HG03108 (cell line): Measurements from ENCODE around the gene PITPNC1.
"Not testable (repeated sequence)": the region's sequence is repeated elsewhere in the genome, so short reads cannot be mapped to it uniquely, and the experiment has no call there.

Experiments
- ATAC-seq: cut with Tn5 transposase; IDR thresholded peaks from one replicate; pipeline ENCODE4 v1.9.1; 2021; ENCODE audit warnings: moderate library complexity; ENCODE audit not compliant: unreplicated experiment

PITPNC1 gene

DNA sequence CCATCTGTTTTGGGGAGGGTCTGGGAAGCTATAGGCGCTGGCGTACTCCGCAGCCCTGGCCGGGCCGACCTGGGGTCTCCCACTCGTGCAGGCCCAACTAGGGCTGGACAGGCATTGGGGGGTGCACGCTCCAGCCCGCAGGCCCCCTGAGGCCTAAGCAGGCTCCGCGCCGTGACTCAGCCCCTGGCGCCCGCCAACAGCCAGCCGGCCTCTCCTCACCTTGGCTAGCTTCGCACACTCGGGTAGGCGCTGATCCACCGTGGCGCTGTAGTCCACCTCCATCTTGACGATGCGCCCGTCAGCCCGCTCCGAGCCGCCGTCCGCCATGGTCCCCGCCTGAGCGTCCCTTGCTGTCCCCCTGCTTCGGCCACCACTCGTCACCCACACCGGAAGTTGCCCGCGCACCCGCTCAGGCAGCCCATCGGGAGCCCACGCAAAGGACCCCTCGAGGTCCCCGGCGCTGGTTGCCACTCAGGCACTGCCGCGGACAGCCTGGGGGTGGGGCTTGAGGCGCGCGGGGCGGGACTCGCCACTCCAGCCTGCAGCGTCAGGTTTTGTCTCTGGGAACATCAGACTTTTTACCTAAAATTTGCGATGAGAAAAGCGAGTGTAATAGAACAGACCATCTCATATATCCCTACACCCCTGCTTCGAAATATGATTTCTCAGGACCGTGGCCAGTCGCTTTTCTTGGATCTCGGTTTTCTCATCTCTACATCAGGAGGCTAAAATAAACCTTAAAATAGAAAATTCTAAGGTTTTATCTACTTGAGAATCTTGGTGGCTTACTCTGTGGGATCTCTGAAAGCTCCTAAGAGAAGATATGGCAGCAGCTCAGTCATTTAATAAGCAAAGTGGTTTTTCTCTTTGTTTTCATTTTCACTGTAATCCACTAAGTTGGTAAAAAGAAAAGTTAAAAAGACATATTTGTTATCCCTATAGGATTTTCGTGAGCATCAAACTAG is 10.6 kb upstream of the PITPNC1 start, which contains the start of gene PSMD12:
TSS of gene PSMD12 (minus strand) at position 385 of the 965 bp plus-strand sequence. CDS start at position 327, 58 bp downstream.
- peak; percentile 79 for ATAC-seq

GRCh38 chr17:67369676-67370075 is 7.4 kb upstream of the PITPNC1 start:
- ATAC-seq, result no peak

DNA sequence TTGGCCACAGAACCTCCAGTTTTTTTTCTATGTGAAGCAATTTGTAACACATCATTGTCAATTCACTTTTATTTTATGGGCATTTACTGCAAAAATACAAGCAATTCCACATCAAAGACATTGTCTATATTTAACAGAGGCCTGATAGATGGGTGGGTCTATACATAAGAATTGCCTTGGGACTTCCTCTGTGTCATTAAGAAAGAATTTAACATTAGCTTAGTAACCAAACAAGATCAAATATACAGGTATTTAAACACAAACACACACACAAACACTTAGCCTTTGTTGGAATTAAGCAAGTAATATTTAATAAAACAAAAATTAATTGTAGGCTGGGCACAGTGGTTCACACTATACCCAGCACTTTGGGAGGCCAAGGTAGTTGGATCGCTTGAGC is 4.3 kb upstream of the PITPNC1 start:
- ATAC-seq, result no peak

GRCh38 chr17:67374329-67375053 is 2.6 kb upstream of the PITPNC1 start:
- no peak for ATAC-seq

GRCh38 chr17:67375054-67375427 is 2.0 kb upstream of the PITPNC1 start:
- no peak for ATAC-seq

DNA sequence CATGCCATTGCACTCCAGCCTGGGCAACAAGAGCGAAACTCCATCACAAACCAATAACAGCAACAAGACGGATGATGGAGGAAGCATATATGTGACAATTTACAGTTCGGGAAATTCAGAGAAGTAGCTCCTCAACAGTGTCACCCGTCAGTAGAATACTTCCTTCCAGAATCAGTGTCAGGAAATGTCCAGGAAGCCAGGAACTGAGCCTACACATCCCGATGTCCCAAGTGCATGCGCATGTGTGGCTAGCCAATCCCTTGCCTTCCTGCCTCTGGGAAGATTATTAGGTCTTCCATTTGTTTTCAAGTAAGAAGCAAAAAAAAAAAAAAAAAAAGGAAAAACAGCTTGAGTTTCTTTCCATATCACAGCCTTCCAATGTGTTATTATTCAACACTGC is 1.4 kb upstream of the PITPNC1 start:
- no peak for ATAC-seq

- no peak for ATAC-seq
Measured at GRCh38 chr17:67376415-67376736, 705 bp upstream of the PITPNC1 start.

DNA sequence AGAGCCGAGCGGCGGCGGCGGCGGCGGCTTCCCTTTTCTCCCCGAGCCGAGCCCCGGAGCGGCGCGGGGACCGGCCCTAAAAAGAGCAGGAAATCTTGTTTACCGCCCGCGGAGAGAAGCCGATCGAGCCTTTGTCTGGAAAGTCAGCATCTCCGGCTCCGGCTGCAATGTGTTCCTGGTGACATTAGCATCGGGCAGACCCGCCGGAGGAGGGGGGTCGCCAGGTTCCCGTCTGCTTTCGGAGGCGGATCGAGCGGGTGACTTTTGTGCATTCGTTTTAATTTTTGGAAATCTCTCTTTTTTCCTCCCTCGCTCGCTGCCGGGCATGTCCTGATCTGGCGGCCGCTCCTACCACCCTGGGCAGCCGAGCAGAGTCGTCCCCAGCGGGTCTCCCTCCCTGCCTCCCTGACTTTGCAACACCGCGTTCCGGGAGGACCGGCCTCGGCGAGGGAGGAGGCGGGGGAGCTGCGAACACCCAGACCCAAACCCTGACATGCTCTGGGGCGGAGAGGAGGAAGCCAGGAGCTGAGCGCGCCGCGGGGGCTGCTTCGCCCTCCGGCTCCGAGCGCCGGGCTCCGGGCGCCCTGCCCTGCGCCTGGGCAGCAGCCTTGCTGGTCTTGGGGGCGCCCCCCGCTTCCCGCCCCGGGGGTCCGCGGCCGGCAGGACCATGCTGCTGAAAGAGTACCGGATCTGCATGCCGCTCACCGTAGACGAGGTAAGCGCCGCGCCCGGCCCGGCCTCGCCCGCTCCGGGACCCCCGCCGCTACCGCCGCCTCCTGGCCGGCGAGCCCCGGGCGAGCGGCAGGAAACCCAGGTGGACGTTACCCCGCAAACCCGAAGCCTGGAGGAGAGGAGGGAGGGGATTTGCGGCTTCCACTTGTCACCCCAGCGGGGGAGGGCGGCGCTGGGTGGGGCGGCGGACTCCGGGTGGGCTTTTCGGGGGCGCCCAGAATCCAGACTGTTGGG is 690 bp downstream of the PITPNC1 start:
- peak; percentile 14 for ATAC-seq

DNA sequence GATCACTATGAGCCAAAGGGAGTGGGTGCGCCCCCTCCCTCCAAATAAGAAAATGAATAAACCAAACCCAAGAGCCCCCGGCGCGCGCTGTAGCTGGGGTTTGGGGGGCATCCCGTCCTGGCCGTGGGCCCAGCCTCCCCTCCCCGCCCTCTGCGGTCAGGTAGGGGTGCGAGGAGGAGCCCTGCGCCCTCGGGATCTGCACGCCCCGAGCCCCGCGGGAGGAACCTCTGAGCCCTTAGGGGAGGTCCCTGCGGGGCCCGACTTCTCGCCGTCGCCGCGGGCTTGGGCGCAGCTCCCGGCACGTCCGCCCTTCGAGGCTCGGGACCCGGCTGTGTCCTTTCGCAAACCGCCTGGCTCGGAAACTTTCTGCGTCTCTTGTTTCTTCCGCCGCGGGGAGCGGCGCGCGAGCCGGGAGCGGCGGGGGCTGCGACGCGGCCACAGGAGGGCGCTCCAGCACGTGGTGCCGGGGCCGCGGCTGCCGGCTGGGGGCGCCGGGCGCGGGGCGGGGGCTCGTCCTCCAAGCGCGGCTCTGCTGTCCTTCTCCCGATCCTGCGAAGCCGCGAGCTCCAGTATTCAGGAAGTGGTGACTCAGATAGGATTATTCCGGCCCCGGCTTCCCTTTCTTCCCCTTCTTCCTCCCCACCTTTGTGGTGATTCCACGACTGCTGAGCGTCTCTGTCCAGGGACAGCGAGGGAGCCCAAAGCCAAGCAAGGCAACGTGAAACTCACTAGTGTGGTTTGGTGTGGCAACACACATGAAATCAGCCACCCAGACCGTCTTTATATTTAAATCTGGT is 1.6 kb downstream of the PITPNC1 start:
- ATAC-seq, result peak; percentile 33

- no peak for ATAC-seq
Measured at GRCh38 chr17:67379251-67379630, 2.2 kb downstream of the PITPNC1 start.

GRCh38 chr17:67381929-67382257 is 4.8 kb downstream of the PITPNC1 start:
- no peak for ATAC-seq

DNA sequence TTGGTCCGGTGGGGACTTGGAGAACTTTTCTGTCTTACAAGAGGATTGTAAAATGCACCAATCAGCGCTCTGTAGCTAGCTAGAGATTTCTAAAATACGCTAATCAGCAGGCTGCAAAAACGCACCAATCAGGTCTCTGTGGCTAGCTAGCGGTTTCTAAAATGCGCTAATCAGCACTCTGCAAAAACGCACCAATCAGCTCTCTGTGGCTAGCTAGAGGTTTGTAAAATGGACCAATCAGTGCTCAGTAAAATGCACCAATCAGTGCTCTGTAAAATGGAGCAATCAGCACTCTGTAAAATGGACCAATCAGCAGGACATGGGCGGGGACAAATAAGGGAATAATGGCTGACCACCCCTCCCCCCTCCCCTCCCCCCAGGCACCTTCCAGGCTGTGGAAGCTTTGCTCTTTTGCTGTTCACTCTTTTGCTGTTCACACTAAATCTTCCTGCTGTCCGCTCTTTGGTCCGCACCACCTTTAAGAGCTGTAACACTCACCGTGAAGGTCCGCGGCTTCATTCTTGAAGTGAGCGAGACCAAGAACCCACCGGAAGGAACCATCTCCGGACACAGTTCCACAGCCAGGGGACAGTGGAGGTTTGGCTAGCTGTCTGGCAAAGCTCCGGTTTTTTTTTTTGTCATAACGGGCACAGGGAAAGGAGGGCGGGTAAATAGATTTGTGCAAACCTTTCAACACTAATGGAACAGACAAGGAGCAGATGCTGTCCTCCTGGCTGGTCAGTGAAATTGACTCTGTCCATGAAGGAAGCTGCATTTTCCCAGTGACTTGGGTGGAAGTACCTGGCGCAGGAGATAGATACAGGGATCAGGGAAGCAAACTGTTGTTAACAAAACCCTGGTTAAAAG is 8.3 kb downstream of the PITPNC1 start:
- no peak for ATAC-seq

- no peak for ATAC-seq
Measured at GRCh38 chr17:67386965-67387551, 10.0 kb downstream of the PITPNC1 start.

- not testable (repeated sequence) for ATAC-seq
Measured at GRCh38 chr17:67388536-67388935, 11.5 kb downstream of the PITPNC1 start.

DNA sequence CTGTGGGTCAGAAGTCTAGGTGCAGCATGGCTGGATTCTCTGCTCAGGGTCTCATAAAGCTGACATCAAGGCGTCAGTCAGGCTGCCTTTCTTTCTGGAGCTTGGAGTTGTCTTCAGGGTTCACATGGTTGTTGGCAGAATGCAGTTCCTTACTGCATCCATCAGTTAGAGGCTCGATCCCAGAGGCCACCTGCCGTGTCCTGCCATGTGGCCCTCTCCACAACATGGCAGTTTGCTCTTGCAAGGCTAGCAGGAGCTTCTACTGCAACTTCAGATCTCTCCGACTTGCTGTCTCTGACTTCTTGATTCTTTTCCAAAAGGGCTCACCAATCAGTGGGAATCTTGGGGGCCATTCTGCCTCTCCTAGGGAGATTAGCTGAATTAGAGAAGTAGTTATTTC is 11.9 kb downstream of the PITPNC1 start:
- ATAC-seq, result no peak

GRCh38 chr17:67390006-67390645 is 13.0 kb downstream of the PITPNC1 start:
- ATAC-seq, result no peak

DNA sequence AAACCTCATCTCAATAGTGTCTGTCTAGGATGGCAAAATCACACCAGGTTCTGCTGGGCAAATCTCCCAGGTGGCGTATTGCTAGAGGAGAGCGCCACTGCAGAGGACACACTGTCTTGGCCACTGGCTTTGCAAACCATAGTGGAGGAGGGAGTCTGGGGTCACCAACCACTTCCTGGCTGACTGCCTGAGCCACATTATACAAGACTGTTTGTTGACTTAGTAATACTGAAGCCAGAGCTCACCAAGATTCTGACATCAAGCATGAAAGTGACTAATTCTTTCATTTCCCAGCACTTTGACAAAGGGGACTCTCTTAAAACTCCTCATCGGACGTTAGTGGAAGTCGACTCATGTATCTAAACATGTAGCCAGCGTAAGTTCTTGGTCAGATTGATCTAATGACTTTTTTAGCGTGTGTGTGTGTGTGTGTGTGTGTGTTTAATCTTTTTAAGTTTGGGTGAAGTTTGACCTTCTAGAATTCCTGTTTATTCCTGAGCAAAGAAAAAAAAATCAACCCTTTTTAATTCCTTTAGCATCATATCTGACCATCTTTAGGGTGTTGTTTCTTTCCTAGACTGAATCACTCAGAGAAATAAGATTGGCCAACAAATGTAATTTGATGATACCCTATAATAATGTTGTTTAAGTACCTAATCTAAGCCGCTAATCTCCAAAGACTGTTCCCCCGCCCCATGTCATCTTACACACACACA is 13.7 kb downstream of the PITPNC1 start:
- peak; percentile 95 for ATAC-seq

- ATAC-seq, result no peak
Measured at GRCh38 chr17:67392111-67392510, 15.0 kb downstream of the PITPNC1 start.
